Neuronal stem cell (in vitro differentiated cells): ENCODE results near the gene FAXDC2.
A peak's percentile ranks its signal among the peaks of the same experiment; 100 is the strongest.

Experiments used
- DNase-seq: peaks from one replicate; pipeline ENCODE4 v3.0.0-alpha.2; 2013; ENCODE audit warnings: low spot score
- H2AFZ ChIP-seq: one replicate; pipeline ENCODE4 v1.6.1; 2013; ENCODE audit warnings: mild to moderate bottlenecking, low read length, inconsistent platforms
- H2AK5ac ChIP-seq: 2 replicates; pipeline ENCODE4 v1.6.1; 2013; ENCODE audit warnings: low read depth, mild to moderate bottlenecking, inconsistent platforms, low read length, moderate library complexity, mixed read lengths
- H2BK120ac ChIP-seq: 2 replicates; pipeline ENCODE4 v1.6.1; 2013; ENCODE audit warnings: low read depth, mild to moderate bottlenecking, inconsistent platforms, low read length, moderate library complexity, mixed read lengths
- H2BK12ac ChIP-seq: one replicate; pipeline ENCODE4 v1.6.1; 2013; ENCODE audit warnings: low read length, inconsistent platforms
- H2BK15ac ChIP-seq: 2 replicates; pipeline ENCODE4 v1.6.1; 2013; ENCODE audit warnings: mild to moderate bottlenecking, low read length, inconsistent platforms, mixed read lengths
- H2BK5ac ChIP-seq: one replicate; pipeline ENCODE4 v1.6.1; 2013; ENCODE audit warnings: inconsistent platforms, mild to moderate bottlenecking, low read length, moderate library complexity
- H3K14ac ChIP-seq: one replicate; pipeline ENCODE4 v1.6.1; 2013; ENCODE audit warnings: low read length, inconsistent platforms
- H3K18ac ChIP-seq: 2 replicates; pipeline ENCODE4 v1.6.1; 2013; ENCODE audit warnings: low read length, inconsistent platforms
- H3K23ac ChIP-seq: 2 replicates; pipeline ENCODE4 v1.6.1; 2013; ENCODE audit warnings: low read depth, mild to moderate bottlenecking, mixed read lengths, low read length, inconsistent platforms; ENCODE audit not compliant: poor library complexity
- H3K27ac ChIP-seq: replicated peaks from 3 replicates; pipeline ENCODE4 v1.5.1; 2013; ENCODE audit warnings: low read length, inconsistent platforms
- H3K27me3 ChIP-seq, 3 experiments: 2 replicates each; pipeline ENCODE4 v1.6.1; 2013; ENCODE audit warnings: low read length in 3 of 3, mild to moderate bottlenecking in 2 of 3, inconsistent platforms in 1 of 3, low read depth in 1 of 3, mixed read lengths in 1 of 3, moderate library complexity in 1 of 3; ENCODE audit not compliant: control insufficient read depth in 3 of 3, insufficient read depth in 3 of 3
- H3K36me3 ChIP-seq, 2 donors: replicated peaks in 1 of 2; 2 replicates each; pipeline ENCODE4 v1.6.1; 2013; ENCODE audit warnings: low read length in 2 of 2; ENCODE audit not compliant: control insufficient read depth in 2 of 2, insufficient read depth in 2 of 2
- H3K4ac ChIP-seq: 2 replicates; pipeline ENCODE4 v1.6.1; 2013; ENCODE audit warnings: inconsistent platforms, mild to moderate bottlenecking, low read length, moderate library complexity
- H3K4me1 ChIP-seq, 2 donors: 1 replicate in 1 of 2; 2 replicates in 1 of 2; pipeline ENCODE4 v1.6.1; 2013; ENCODE audit warnings: low read length in 2 of 2, low read depth in 1 of 2; ENCODE audit not compliant: control insufficient read depth in 2 of 2, insufficient read depth in 1 of 2
- H3K4me2 ChIP-seq: one replicate; pipeline ENCODE4 v1.6.1; 2013; ENCODE audit warnings: mild to moderate bottlenecking, low read length, inconsistent platforms; ENCODE audit not compliant: insufficient read depth, poor library complexity, severe bottlenecking
- H3K4me3 ChIP-seq, 2 donors: 2 replicates each; pipeline ENCODE4 v1.5.1; 2013; ENCODE audit warnings: low read length in 2 of 2, mild to moderate bottlenecking in 2 of 2, inconsistent platforms in 1 of 2, moderate library complexity in 1 of 2
- H3K79me1 ChIP-seq: one replicate; pipeline ENCODE4 v1.6.1; 2013; ENCODE audit warnings: low read depth, mild to moderate bottlenecking, inconsistent platforms, low read length, moderate library complexity
- H3K9ac ChIP-seq: one replicate; pipeline ENCODE4 v1.6.1; 2013; ENCODE audit warnings: mild to moderate bottlenecking, low read depth, low read length, inconsistent platforms; ENCODE audit not compliant: poor library complexity
- H3K9me3 ChIP-seq, 2 donors: replicated peaks in 1 of 2; 2 replicates each; pipeline versions ENCODE3 to v1.6.1; 2013; ENCODE audit warnings: low read length in 2 of 2, mild to moderate bottlenecking in 2 of 2, inconsistent platforms in 1 of 2, low read depth in 1 of 2, mixed read lengths in 1 of 2, moderate library complexity in 1 of 2; ENCODE audit not compliant: control insufficient read depth in 2 of 2, insufficient read depth in 1 of 2
- H4K8ac ChIP-seq: one replicate; pipeline ENCODE4 v1.6.1; 2013; ENCODE audit warnings: low read depth, mild to moderate bottlenecking, inconsistent platforms, low read length, moderate library complexity
- H4K91ac ChIP-seq: one replicate; pipeline ENCODE4 v1.6.1; 2013; ENCODE audit warnings: low read length, low read depth, mild to moderate bottlenecking, inconsistent platforms; ENCODE audit not compliant: poor library complexity
- WGBS, 2 donors: extraction: QIAGEN DNeasy Blood & Tissue Kit; methylation state at CpG; one replicate each; pipeline ENCODE4 v1.1.7; 2013; ENCODE audit warnings: missing lambda C conversion rate in 2 of 2, mixed read lengths in 1 of 2; ENCODE audit not compliant: insufficient read length in 2 of 2, insufficient replicate concordance in 1 of 2; ENCODE audit errors: extremely low coverage in 2 of 2; 5-methylcytosine and 5-hydroxymethylcytosine counted together

The FAXDC2 gene

GRCh38 chr5:154849264-154849785 is 1.1 kb downstream of the FAXDC2 start:
- Histone ChIP-seq H3K9me3 (no peaks in the 10 kb centered on the region), H2AK5ac (no peak overlapping the region), H2AFZ (no peak overlapping the region), H3K36me3 (no peaks in the 10 kb centered on the region), H3K4me2 (peak overlapping the region; percentile 28), H3K4me1 (peaks cover 2 to 10% of the 10 kb centered on the region in 2 donors), H2BK12ac (no peak overlapping the region), H3K4me3 (peak overlapping the region in 1 of 2 donors; percentile 54), H2BK120ac (no peak overlapping the region), H2BK5ac (no peak overlapping the region), H3K79me1 (no peaks in the 10 kb centered on the region), H3K18ac (no peak overlapping the region), H2BK15ac (no peak overlapping the region), H3K4ac (no peak overlapping the region), H3K9ac (no peak overlapping the region), H3K27ac (no peak overlapping the region), H3K14ac (no peak overlapping the region), H3K23ac (no peak overlapping the region), H4K91ac (no peak overlapping the region), H3K27me3 (no peaks in the 10 kb centered on the region), H4K8ac (no peak overlapping the region)
- DNase-seq, result no peak
- no CpG with 5 or more reads among the region's 6 CpGs for WGBS, 2 donors

DNA sequence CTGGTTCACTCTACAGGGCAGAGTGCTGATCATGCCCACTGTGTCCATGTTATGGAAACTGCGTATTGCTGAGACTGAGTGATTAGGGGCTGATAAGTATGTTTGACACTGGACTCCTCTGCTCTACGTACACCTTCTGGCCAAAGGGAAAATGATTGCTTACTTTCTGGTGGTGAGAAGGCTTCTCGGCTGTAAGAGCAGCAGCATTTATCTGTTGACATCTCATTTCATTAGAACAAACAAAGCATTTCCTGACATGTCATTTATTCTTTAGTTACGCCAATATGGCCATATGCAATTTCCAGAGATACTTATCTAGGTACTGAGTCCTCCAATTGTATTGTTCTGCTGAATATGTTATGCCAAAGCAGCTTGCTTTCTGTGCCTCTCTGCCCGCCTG is 5.6 kb downstream of the FAXDC2 start:
- H3K79me1 ChIP-seq, result no peaks in the 10 kb centered on the region
- no peak overlapping the region for H2AK5ac ChIP-seq
- no peak overlapping the region for H3K4me3 ChIP-seq
- no peak overlapping the region for H2BK12ac ChIP-seq
- no peak overlapping the region for H4K8ac ChIP-seq
- H3K23ac ChIP-seq, result no peak overlapping the region
- H2BK15ac ChIP-seq, result no peak overlapping the region
- no CpG with 5 or more reads among the region's 5 CpGs for WGBS, 2 donors
- no peaks in the 10 kb centered on the region for H3K27me3 ChIP-seq
- no peak overlapping the region for H4K91ac ChIP-seq
- no peak for DNase-seq
- H3K36me3 ChIP-seq, result no peaks in the 10 kb centered on the region
- H3K9me3 ChIP-seq, result no peaks in the 10 kb centered on the region
- H3K18ac ChIP-seq, result no peak overlapping the region
- H2BK120ac ChIP-seq, result no peak overlapping the region
- no peak overlapping the region for H3K9ac ChIP-seq
- H3K4me2 ChIP-seq, result no peak overlapping the region
- no peak overlapping the region for H3K4ac ChIP-seq
- no peak overlapping the region for H2BK5ac ChIP-seq
- H3K14ac ChIP-seq, result no peak overlapping the region
- peaks cover 2 to 5% of the 10 kb centered on the region in 2 donors for H3K4me1 ChIP-seq
- H3K27ac ChIP-seq, result no peak overlapping the region
- no peak overlapping the region for H2AFZ ChIP-seq

DNA sequence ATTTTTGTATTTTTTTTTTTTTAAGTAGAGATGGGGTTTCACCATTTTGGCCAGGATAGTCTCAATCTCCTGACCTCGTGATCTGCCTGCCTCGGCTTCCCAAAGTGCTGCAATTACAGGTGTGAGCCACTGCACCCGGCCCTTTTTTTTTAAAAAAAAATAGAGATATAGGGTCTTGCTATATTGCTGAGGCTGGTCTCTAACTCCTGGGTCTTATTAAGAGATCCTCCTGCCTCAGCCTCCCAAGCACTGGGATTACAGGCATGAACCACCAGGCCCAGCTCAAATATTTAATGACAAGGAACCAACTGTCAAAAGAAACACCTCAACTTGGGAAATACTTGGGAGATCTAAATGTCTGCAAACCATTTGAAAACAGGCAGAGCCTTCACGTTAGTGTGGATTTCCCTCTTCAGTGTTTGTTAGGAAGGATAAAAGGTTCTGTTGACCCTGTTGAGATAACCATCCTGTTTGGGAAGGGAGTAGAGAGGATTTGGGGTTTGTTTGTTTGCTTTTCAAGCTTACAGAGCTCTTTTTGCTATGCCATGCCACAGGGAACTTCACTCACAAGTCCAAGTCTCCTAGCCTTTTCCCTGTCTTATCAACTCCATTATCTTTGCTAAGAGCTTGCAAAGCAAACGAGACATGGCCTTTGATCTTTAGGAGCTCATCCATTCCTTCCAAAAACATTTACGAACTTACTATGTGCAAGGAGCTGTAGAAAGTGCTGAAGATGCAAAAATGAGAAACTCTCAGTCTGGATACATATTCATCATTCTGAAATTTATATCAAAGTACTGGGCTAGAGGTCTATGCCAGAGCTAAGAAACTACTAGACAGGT is 7.5 kb downstream of the FAXDC2 start:
- DNase-seq, result no peak
- Histone ChIP-seq H3K79me1 (no peaks in the 10 kb centered on the region), H3K27me3 (no peaks in the 10 kb centered on the region), H2BK12ac (no peak overlapping the region), H2BK15ac (no peak overlapping the region), H3K9me3 (no peaks in the 10 kb centered on the region), H3K4me1 (no peaks in the 10 kb centered on the region), H2AFZ (no peak overlapping the region), H3K36me3 (peaks cover 0 to under 1% of the 10 kb centered on the region in 2 donors), H4K8ac (no peak overlapping the region), H2BK120ac (no peak overlapping the region), H2BK5ac (no peak overlapping the region), H4K91ac (no peak overlapping the region), H3K9ac (no peak overlapping the region), H2AK5ac (no peak overlapping the region), H3K4me2 (no peak overlapping the region), H3K23ac (no peak overlapping the region), H3K27ac (no peak overlapping the region), H3K4me3 (no peak overlapping the region), H3K18ac (no peak overlapping the region), H3K4ac (no peak overlapping the region), H3K14ac (no peak overlapping the region)
- WGBS, 2 donors, result no CpG with 5 or more reads among the region's 6 CpGs

DNA sequence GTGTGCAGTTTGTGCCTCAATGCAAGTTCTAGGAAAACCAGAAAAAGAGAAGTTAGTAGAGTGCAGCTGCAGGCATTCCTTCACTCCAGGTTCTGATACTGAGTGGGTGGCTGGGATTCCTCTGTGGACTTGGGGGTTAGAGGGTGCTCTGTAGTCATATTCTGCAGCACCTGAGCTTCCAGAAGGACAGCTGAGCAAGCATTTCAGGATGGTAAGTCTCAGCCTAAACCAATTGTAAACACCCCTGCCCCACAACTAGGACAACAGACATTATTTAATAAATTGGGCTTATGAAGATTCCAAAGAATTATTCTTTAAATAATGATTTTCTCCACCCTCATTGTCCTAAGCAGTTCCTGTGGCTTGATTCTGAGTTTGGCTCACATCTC is 9.1 kb downstream of the FAXDC2 start:
- H3K18ac ChIP-seq, result no peak overlapping the region
- H3K4me3 ChIP-seq, result no peak overlapping the region
- no peak overlapping the region for H4K8ac ChIP-seq

More for the DNA sequence above, 9.1 kb downstream of the FAXDC2 start:
- H3K79me1 ChIP-seq, result no peaks in the 10 kb centered on the region
- no peaks in the 10 kb centered on the region for H3K27me3 ChIP-seq
- H3K23ac ChIP-seq, result no peak overlapping the region
- H3K9ac ChIP-seq, result no peak overlapping the region
- H3K36me3 ChIP-seq, result peaks cover 3 to 4% of the 10 kb centered on the region in 2 donors
- H2BK12ac ChIP-seq, result no peak overlapping the region
- no peak overlapping the region for H3K4me2 ChIP-seq
- H3K14ac ChIP-seq, result no peak overlapping the region
- H3K4me1 ChIP-seq, result no peaks in the 10 kb centered on the region
- DNase-seq, result no peak
- no peaks in the 10 kb centered on the region for H3K9me3 ChIP-seq
- no peak overlapping the region for H2AK5ac ChIP-seq
- no peak overlapping the region for H3K4ac ChIP-seq
- H3K27ac ChIP-seq, result no peak overlapping the region
- H2AFZ ChIP-seq, result no peak overlapping the region
- H2BK120ac ChIP-seq, result no peak overlapping the region
- H2BK5ac ChIP-seq, result no peak overlapping the region
- no peak overlapping the region for H2BK15ac ChIP-seq
- no peak overlapping the region for H4K91ac ChIP-seq
